Body of pancreas (tissue), 4 donors: ENCODE results near the gene RARS2.

Experiments used
- POLR2A ChIP-seq, 3 donors: fragments of 450-650 bp; IDR thresholded peaks; one replicate each; pipeline ENCODE4 v1.6.1; 2016; ENCODE audit warnings: antibody characterized with exemption in 3 of 3, mild to moderate bottlenecking in 2 of 3
- TF ChIP-seq, protein P1 (sequence below), 7 experiments: fragments of 450-650 bp in 4 of 7; fragments of 200-600 bp in 3 of 7; sonication (generic) in 3 of 7; IDR thresholded peaks; one replicate each; pipeline ENCODE4 v1.5.1; 2016 to 2019; ENCODE audit warnings: antibody characterized with exemption in 7 of 7

- TF ChIP-seq, protein P1, sequence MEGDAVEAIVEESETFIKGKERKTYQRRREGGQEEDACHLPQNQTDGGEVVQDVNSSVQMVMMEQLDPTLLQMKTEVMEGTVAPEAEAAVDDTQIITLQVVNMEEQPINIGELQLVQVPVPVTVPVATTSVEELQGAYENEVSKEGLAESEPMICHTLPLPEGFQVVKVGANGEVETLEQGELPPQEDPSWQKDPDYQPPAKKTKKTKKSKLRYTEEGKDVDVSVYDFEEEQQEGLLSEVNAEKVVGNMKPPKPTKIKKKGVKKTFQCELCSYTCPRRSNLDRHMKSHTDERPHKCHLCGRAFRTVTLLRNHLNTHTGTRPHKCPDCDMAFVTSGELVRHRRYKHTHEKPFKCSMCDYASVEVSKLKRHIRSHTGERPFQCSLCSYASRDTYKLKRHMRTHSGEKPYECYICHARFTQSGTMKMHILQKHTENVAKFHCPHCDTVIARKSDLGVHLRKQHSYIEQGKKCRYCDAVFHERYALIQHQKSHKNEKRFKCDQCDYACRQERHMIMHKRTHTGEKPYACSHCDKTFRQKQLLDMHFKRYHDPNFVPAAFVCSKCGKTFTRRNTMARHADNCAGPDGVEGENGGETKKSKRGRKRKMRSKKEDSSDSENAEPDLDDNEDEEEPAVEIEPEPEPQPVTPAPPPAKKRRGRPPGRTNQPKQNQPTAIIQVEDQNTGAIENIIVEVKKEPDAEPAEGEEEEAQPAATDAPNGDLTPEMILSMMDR (IDR thresholded peaks at IDR 0.05): no peak
- no peak for TF ChIP-seq POLR2A (IDR thresholded peaks at IDR 0.05)
These were observed 41.0 kb upstream of the RARS2 start for GRCh38 chr6:87630746-87631145.
